Measurements from ENCODE around the gene NR3C1.

The NR3C1 gene

GRCh38 chr5:143318833-143319232 lies 84.7 kb downstream of the NR3C1 start:
- ATAC-seq (ENCODE audit: low read depth) (peak; percentile 28; the same call in 2 of the 3 replicates), DNase-seq (ENCODE audit: low spot score) (no peak)
- H3K27ac ChIP-seq (ENCODE audit: poor library complexity, severe bottlenecking): no peak overlapping the region
- no peaks in the 10 kb centered on the region for H3K9me3 ChIP-seq (ENCODE audit: severe bottlenecking)
- H3K4me3 ChIP-seq (ENCODE audit: severe bottlenecking): no peak overlapping the region
- no peaks in the 10 kb centered on the region for H3K27me3 ChIP-seq (ENCODE audit: insufficient read depth, poor library complexity, severe bottlenecking)
- peaks cover 7% of the 10 kb centered on the region for H3K36me3 ChIP-seq (ENCODE audit: low read depth)
- H3K4me1 ChIP-seq (ENCODE audit: insufficient read depth, poor library complexity, severe bottlenecking): peaks cover 53% of the 10 kb centered on the region
- TF ChIP-seq CTCF (IDR thresholded peaks at IDR 0.05; ENCODE audit: poor library complexity, severe bottlenecking): no peak

- TF ChIP-seq CTCF (IDR thresholded peaks at IDR 0.05; ENCODE audit: poor library complexity, severe bottlenecking): no peak
- peak; percentile 27; the same call in 1 of the 3 replicates for ATAC-seq (ENCODE audit: low read depth)
- Histone ChIP-seq H3K4me3 (ENCODE audit: severe bottlenecking) (no peak overlapping the region), H3K4me1 (ENCODE audit: insufficient read depth, poor library complexity, severe bottlenecking) (peaks cover 55% of the 10 kb centered on the region), H3K9me3 (ENCODE audit: severe bottlenecking) (no peaks in the 10 kb centered on the region), H3K36me3 (ENCODE audit: low read depth) (peaks cover 10% of the 10 kb centered on the region), H3K27me3 (ENCODE audit: insufficient read depth, poor library complexity, severe bottlenecking) (no peaks in the 10 kb centered on the region), H3K27ac (ENCODE audit: poor library complexity, severe bottlenecking) (no peak overlapping the region)
- no peak for DNase-seq (ENCODE audit: low spot score)
Measured at GRCh38 chr5:143318270-143318669, 85.2 kb downstream of the NR3C1 start.

GRCh38 chr5:143316844-143317631 lies 86.4 kb downstream of the NR3C1 start:
- no peak for TF ChIP-seq CTCF (IDR thresholded peaks at IDR 0.05; ENCODE audit: poor library complexity, severe bottlenecking)
- H3K4me1 ChIP-seq (ENCODE audit: insufficient read depth, poor library complexity, severe bottlenecking): peaks cover 64% of the 10 kb centered on the region
- H3K27me3 ChIP-seq (ENCODE audit: insufficient read depth, poor library complexity, severe bottlenecking): no peaks in the 10 kb centered on the region
- H3K4me3 ChIP-seq (ENCODE audit: severe bottlenecking): no peak overlapping the region
- ATAC-seq (ENCODE audit: low read depth): no peak
- no peaks in the 10 kb centered on the region for H3K9me3 ChIP-seq (ENCODE audit: severe bottlenecking)
- H3K36me3 ChIP-seq (ENCODE audit: low read depth): peaks cover 22% of the 10 kb centered on the region
- peak overlapping the region; percentile 1 for H3K27ac ChIP-seq (ENCODE audit: poor library complexity, severe bottlenecking)
- no peak for DNase-seq (ENCODE audit: low spot score)

- Histone ChIP-seq H3K4me1 (ENCODE audit: insufficient read depth, poor library complexity, severe bottlenecking) (peaks cover 70% of the 10 kb centered on the region), H3K27me3 (ENCODE audit: insufficient read depth, poor library complexity, severe bottlenecking) (no peaks in the 10 kb centered on the region), H3K36me3 (ENCODE audit: low read depth) (peaks cover 26% of the 10 kb centered on the region), H3K9me3 (ENCODE audit: severe bottlenecking) (no peaks in the 10 kb centered on the region), H3K27ac (ENCODE audit: poor library complexity, severe bottlenecking) (peak overlapping the region; percentile 1), H3K4me3 (ENCODE audit: severe bottlenecking) (no peak overlapping the region)
- no peak for TF ChIP-seq CTCF (IDR thresholded peaks at IDR 0.05; ENCODE audit: poor library complexity, severe bottlenecking)
- DNase-seq (ENCODE audit: low spot score) (no peak), ATAC-seq (ENCODE audit: low read depth) (no peak)
Measured at GRCh38 chr5:143316337-143316736, 87.1 kb downstream of the NR3C1 start.

GRCh38 chr5:143315929-143316328 lies 87.6 kb downstream of the NR3C1 start:
- Histone ChIP-seq H3K27ac (ENCODE audit: poor library complexity, severe bottlenecking) (no peak overlapping the region), H3K4me3 (ENCODE audit: severe bottlenecking) (no peak overlapping the region), H3K36me3 (ENCODE audit: low read depth) (peaks cover 27% of the 10 kb centered on the region), H3K27me3 (ENCODE audit: insufficient read depth, poor library complexity, severe bottlenecking) (no peaks in the 10 kb centered on the region), H3K4me1 (ENCODE audit: insufficient read depth, poor library complexity, severe bottlenecking) (peaks cover 74% of the 10 kb centered on the region), H3K9me3 (ENCODE audit: severe bottlenecking) (no peaks in the 10 kb centered on the region)
- no peak for TF ChIP-seq CTCF (IDR thresholded peaks at IDR 0.05; ENCODE audit: poor library complexity, severe bottlenecking)
- no peak for DNase-seq (ENCODE audit: low spot score)
- ATAC-seq (ENCODE audit: low read depth): no peak
